GM12801 (cell line): ENCODE data around the gene SLC31A2.

Source experiments
- CTCF ChIP-seq: IDR thresholded peaks from one replicate; pipeline ENCODE4 v1.5.1; 2011; ENCODE audit warnings: control low read depth; ENCODE audit not compliant: insufficient read length; ENCODE audit errors: extremely low read depth

The SLC31A2 gene

GRCh38 chr9:113150670-113151611, at the start of gene SLC31A2:
Gene SLC31A2 (plus strand): TSS chr9:113151007. CDS start chr9:113151075, 68 bp downstream.
- TF ChIP-seq CTCF, result no peak

GRCh38 chr9:113125386-113126035, 25.3 kb upstream of the SLC31A2 start:
- no peak for TF ChIP-seq CTCF

- TF ChIP-seq CTCF, result no peak
These were observed 21.3 kb upstream of the SLC31A2 start for GRCh38 chr9:113129466-113129865.

- no peak for TF ChIP-seq CTCF
These were observed 20.9 kb upstream of the SLC31A2 start for GRCh38 chr9:113129884-113130283.

- no peak for TF ChIP-seq CTCF
These were observed 19.1 kb upstream of the SLC31A2 start for GRCh38 chr9:113131689-113132151.

- no peak for TF ChIP-seq CTCF
These were observed 13.3 kb upstream of the SLC31A2 start for GRCh38 chr9:113137196-113138168.
